Activated naive CD4-positive, alpha-beta T cell treated with Interleukin-2 at 50 U/mL for 16 hours (primary cell): ENCODE data around the gene GRIN2C.

ENCODE experiments used
- DNase-seq: peaks from one replicate; pipeline ENCODE4 v3.0.0-alpha.2; 2020

GRIN2C gene

GRCh38 chr17:74863420-74864296 is 4.0 kb upstream of the GRIN2C start:
- DNase-seq: no peak

GRCh38 chr17:74862919-74863318 is 3.2 kb upstream of the GRIN2C start:
- DNase-seq: no peak

- DNase-seq: peak; percentile 77
Measured at GRCh38 chr17:74862108-74862901, 2.6 kb upstream of the GRIN2C start.

- DNase-seq: no peak
Measured at GRCh38 chr17:74861662-74862107, 2.0 kb upstream of the GRIN2C start.

- DNase-seq: no peak
Measured at GRCh38 chr17:74860872-74861661, 1.4 kb upstream of the GRIN2C start.

- DNase-seq: no peak
Measured at GRCh38 chr17:74860229-74860871, 665 bp upstream of the GRIN2C start.

GRCh38 chr17:74858672-74859458 is 820 bp downstream of the GRIN2C start:
- no peak for DNase-seq

- no peak for DNase-seq
Measured at GRCh38 chr17:74857191-74857590, 2.5 kb downstream of the GRIN2C start.

- no peak for DNase-seq
Measured at GRCh38 chr17:74856112-74856511, 3.6 kb downstream of the GRIN2C start.

- DNase-seq: no peak
Measured at GRCh38 chr17:74855323-74855722, 4.4 kb downstream of the GRIN2C start.

GRCh38 chr17:74854792-74855191 is 4.9 kb downstream of the GRIN2C start:
- DNase-seq: no peak

- DNase-seq: no peak
Measured at GRCh38 chr17:74853669-74854068, 6.0 kb downstream of the GRIN2C start.

- no peak for DNase-seq
Measured at GRCh38 chr17:74853048-74853397, 6.7 kb downstream of the GRIN2C start.

GRCh38 chr17:74852237-74853047 is 7.2 kb downstream of the GRIN2C start:
- peak; percentile 68 for DNase-seq

GRCh38 chr17:74851612-74852236 is 8.0 kb downstream of the GRIN2C start:
- DNase-seq: no peak

- no peak for DNase-seq
Measured at GRCh38 chr17:74850914-74851313, 8.8 kb downstream of the GRIN2C start.

- DNase-seq: no peak
Measured at GRCh38 chr17:74850310-74850709, 9.4 kb downstream of the GRIN2C start.

- DNase-seq: no peak
Measured at GRCh38 chr17:74848656-74849399, 10.9 kb downstream of the GRIN2C start.

- no peak for DNase-seq
Measured at GRCh38 chr17:74846621-74847020, 13.1 kb downstream of the GRIN2C start.

- DNase-seq: no peak
Measured at GRCh38 chr17:74843352-74843627, 16.4 kb downstream of the GRIN2C start.
